Progenitor cell of endocrine pancreas (in vitro differentiated cells): ENCODE measurements around the gene TWF2. TPM values are rescaled to one million over a fixed set of nuclear protein-coding genes. Genes with fewer than 3 reads are reported as not detected.
A peak's percentile ranks its signal among the peaks of the same experiment; 100 is the strongest.

Experiments used
- DNase-seq: peaks from one replicate; pipeline ENCODE4 v3.0.0; 2021; ENCODE audit warnings: low spot score; ENCODE audit not compliant: unreplicated experiment
- H3K27ac Mint-ChIP-seq: 2 replicates; pipeline ENCODE4 v1.8.0; 2021; ENCODE audit warnings: mild to moderate bottlenecking, moderate library complexity, mixed read lengths
- H3K27me3 Mint-ChIP-seq: 2 replicates; pipeline ENCODE4 v1.8.0; 2021; ENCODE audit warnings: mixed read lengths
- H3K36me3 Mint-ChIP-seq: 2 replicates; pipeline ENCODE4 v1.8.0; 2022; ENCODE audit warnings: mixed read lengths; ENCODE audit not compliant: insufficient read depth
- H3K4me1 Mint-ChIP-seq: 2 replicates; pipeline ENCODE4 v1.8.0; 2021; ENCODE audit warnings: low read depth, mixed read lengths
- H3K4me3 Mint-ChIP-seq: 2 replicates; pipeline ENCODE4 v1.8.0; 2021; ENCODE audit warnings: low read depth, mild to moderate bottlenecking, moderate library complexity, mixed read lengths
- H3K9me3 Mint-ChIP-seq: 2 replicates; pipeline ENCODE4 v1.8.0; 2021; ENCODE audit warnings: low read depth, mixed read lengths
- CTCF ChIP-seq: fragments of 200-600 bp; sonication (generic); IDR thresholded peaks from one replicate; pipeline ENCODE4 v1.5.0; 2021; ENCODE audit warnings: antibody characterized with exemption, mild to moderate bottlenecking; ENCODE audit not compliant: unreplicated experiment
- microRNA-seq: library from miRNA; unstranded; fragments of <30 nt; microRNA quantifications from one replicate; pipeline ENCODE4 v1.1.0, GENCODE V29; 2020; ENCODE audit warnings: borderline number of aligned reads; ENCODE audit not compliant: unreplicated experiment
- total RNA-seq: library from RNA; stranded (reverse); gene quantifications from 2 replicates; pipeline ENCODE4 v1.2.1, GENCODE V29; 2021

TWF2 gene
- total RNA-seq, 1 donor from 2014 or later, result 27.6 TPM

GRCh38 chr3:52183786-52184445 is 55.0 kb downstream of the TWF2 start:
- Mint-ChIP-seq H3K4me3 (no peak overlapping the region), H3K27me3 (no peaks in the 10 kb centered on the region), H3K9me3 (no peaks in the 10 kb centered on the region), H3K4me1 (peaks cover 20% of the 10 kb centered on the region), H3K36me3 (no peaks in the 10 kb centered on the region), H3K27ac (peak overlapping the region; percentile 24)
- no peak for TF ChIP-seq CTCF
- DNase-seq, result no peak

DNA sequence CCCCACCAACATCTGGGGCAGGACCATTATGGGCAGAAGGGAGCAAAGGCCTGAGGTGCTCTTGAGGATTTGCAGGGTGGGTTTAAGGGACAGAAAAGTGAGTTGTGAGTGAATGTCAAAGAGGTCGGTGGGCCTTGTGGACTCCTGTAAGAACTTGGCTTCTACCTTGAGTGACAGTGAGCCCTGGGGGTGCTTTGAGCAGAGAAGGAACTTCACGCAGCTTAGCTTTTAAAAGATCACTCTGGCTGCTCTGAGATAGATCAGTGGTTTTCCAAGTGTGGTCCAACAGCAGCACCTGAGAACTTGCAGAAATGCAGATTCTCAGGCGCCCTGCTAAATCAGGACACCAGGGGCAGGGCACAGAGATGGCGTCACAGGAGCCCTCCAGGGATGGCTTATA is 56.3 kb downstream of the TWF2 start:
- Mint-ChIP-seq H3K27me3 (no peaks in the 10 kb centered on the region), H3K4me3 (no peak overlapping the region), H3K4me1 (peaks cover 18% of the 10 kb centered on the region), H3K9me3 (no peaks in the 10 kb centered on the region), H3K36me3 (no peaks in the 10 kb centered on the region), H3K27ac (no peak overlapping the region)
- TF ChIP-seq CTCF, result no peak
- DNase-seq, result no peak

DNA sequence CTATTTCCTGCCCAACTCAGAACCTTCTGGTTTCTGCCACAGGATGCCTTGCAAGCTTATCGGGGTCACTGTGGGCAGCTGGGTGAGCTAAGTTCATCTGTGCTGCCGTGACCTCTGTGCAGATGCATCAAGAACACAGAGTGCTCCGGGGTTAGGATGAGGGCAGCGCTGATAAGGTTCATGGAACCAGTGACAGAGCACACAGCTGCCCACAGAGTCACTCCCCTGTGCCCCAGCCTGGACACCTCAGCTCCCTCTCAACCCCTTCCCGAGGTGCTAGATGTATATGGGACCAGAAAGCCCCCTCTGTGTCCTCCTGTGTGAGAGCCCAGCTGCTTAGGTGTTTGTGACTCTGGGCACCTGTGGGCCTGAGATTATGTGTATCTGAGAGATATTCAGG is 56.8 kb downstream of the TWF2 start:
- no peak for DNase-seq
- H3K4me1 Mint-ChIP-seq, result peaks cover 23% of the 10 kb centered on the region

DNA sequence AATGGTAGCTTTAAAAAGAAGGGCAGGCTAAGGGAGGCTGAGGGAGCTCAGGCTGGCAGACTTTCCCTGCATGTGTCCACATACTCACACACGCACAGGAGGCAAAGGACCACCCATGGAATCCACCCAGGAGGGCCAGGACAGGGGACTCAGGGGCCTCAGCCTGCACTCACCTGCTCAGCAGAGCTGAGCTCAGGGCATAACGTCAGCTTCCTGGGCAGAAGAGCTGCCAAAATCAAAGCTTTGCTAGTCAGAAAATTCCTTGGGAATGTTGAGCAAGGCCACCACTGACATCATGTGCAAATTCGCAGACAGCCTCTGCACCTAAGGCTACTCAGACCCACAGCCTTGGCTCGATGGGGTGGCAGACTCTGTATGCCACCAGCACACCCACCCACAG is 57.4 kb downstream of the TWF2 start:
- Mint-ChIP-seq H3K36me3 (no peaks in the 10 kb centered on the region), H3K27me3 (no peaks in the 10 kb centered on the region), H3K4me3 (no peak overlapping the region), H3K4me1 (peaks cover 28% of the 10 kb centered on the region), H3K27ac (no peak overlapping the region), H3K9me3 (no peaks in the 10 kb centered on the region)
- TF ChIP-seq CTCF, result no peak
- no peak for DNase-seq

More for the DNA sequence above, 56.8 kb downstream of the TWF2 start:
- H3K27ac Mint-ChIP-seq, result no peak overlapping the region
- H3K27me3 Mint-ChIP-seq, result no peaks in the 10 kb centered on the region
- H3K36me3 Mint-ChIP-seq, result no peaks in the 10 kb centered on the region
- no peak for TF ChIP-seq CTCF
- no peak overlapping the region for H3K4me3 Mint-ChIP-seq
- no peaks in the 10 kb centered on the region for H3K9me3 Mint-ChIP-seq

Small RNA genes lying within 50 kb of the gene (microRNA-seq; reads per million reads assigned to microRNA genes)
- 572 reads per million, percentile 74 among the genes with 10 or more reads in this experiment for gene MIRLET7G

Other genes starting within 250 kb of the TWF2 start
- gene RPL29, start 243.3 kb downstream of the TWF2 start, total RNA-seq, result 1,205 and 1,236 TPM in 2 replicates
- 10.1 and 10.3 TPM in 2 replicates for gene DUSP7, start 182.6 kb downstream of the TWF2 start, total RNA-seq
- 14.4 and 14.5 TPM in 2 replicates for gene POC1A, start 84.7 kb downstream of the TWF2 start, total RNA-seq
- gene ALAS1, start 41.0 kb downstream of the TWF2 start, total RNA-seq, result 29.5 and 32.2 TPM in 2 replicates
- gene TLR9, start 13.5 kb downstream of the TWF2 start, total RNA-seq, result not detected in 2 replicates
- gene PPM1M, start 6.6 kb upstream of the TWF2 start, total RNA-seq, result 6.1 and 6.7 TPM in 2 replicates
- gene WDR82, start 39.5 kb upstream of the TWF2 start, total RNA-seq, result 89.3 and 93.1 TPM in 2 replicates
- 52.5 and 53.6 TPM in 2 replicates for gene GLYCTK, start 48.7 kb upstream of the TWF2 start, total RNA-seq
- gene DNAH1, start 77.2 kb upstream of the TWF2 start, total RNA-seq, result 11.6 and 14.0 TPM in 2 replicates
- 89.8 and 107 TPM in 2 replicates for gene BAP1, start 170.8 kb upstream of the TWF2 start, total RNA-seq
- 4.6 and 5.5 TPM in 2 replicates for gene PHF7, start 171.5 kb upstream of the TWF2 start, total RNA-seq
- gene SEMA3G, start 205.9 kb upstream of the TWF2 start, total RNA-seq, result 0.79 and 1.1 TPM in 2 replicates
- 3.3 and 3.6 TPM in 2 replicates for gene TNNC1, start 214.9 kb upstream of the TWF2 start, total RNA-seq
- gene NISCH, start 216.4 kb upstream of the TWF2 start, total RNA-seq, result 199 and 214 TPM in 2 replicates